Ishikawa (cell line): ENCODE data around the gene MYL6B.

Experiments
- CEBPB ChIP-seq: IDR thresholded peaks from 2 replicates; pipeline ENCODE4 v1.6.1; 2012
- CREB1 ChIP-seq: IDR thresholded peaks from 2 replicates; pipeline ENCODE4 v1.6.1; 2012; ENCODE audit warnings: low read depth
- EGR1 ChIP-seq: IDR thresholded peaks from 2 replicates; pipeline ENCODE4 v1.6.1; 2012
- EP300 ChIP-seq: IDR thresholded peaks from 2 replicates; pipeline ENCODE4 v1.6.1; 2012; ENCODE audit warnings: borderline replicate concordance
- FOXM1 ChIP-seq: IDR thresholded peaks from 2 replicates; pipeline ENCODE4 v1.6.1; 2012; ENCODE audit warnings: low read depth, borderline replicate concordance
- NFIC ChIP-seq: IDR thresholded peaks from 2 replicates; pipeline ENCODE4 v1.6.1; 2012
- RAD21 ChIP-seq: IDR thresholded peaks from 2 replicates; pipeline ENCODE4 v1.6.1; 2012; ENCODE audit warnings: low read depth
- TAF1 ChIP-seq: IDR thresholded peaks from 2 replicates; pipeline ENCODE4 v1.6.1; 2012; ENCODE audit warnings: low read depth, mild to moderate bottlenecking
- TCF12 ChIP-seq: IDR thresholded peaks from 2 replicates; pipeline ENCODE4 v1.6.1; 2012; ENCODE audit warnings: low read depth
- TEAD4 ChIP-seq: IDR thresholded peaks from 2 replicates; pipeline ENCODE4 v1.6.1; 2012
- YY1 ChIP-seq: IDR thresholded peaks from 2 replicates; pipeline ENCODE4 v1.6.1; 2012; ENCODE audit warnings: low read depth
- ZBTB7A ChIP-seq: IDR thresholded peaks from 2 replicates; pipeline ENCODE4 v1.6.1; 2012; ENCODE audit warnings: low read depth
- TF ChIP-seq, protein P1 (sequence below): IDR thresholded peaks from 2 replicates; pipeline ENCODE4 v1.6.1; 2012; ENCODE audit warnings: low read depth, mild to moderate bottlenecking
- TF ChIP-seq, protein P2 (sequence below): IDR thresholded peaks from 2 replicates; pipeline ENCODE4 v1.6.1; 2012
- TF ChIP-seq, protein P3 (sequence below): IDR thresholded peaks from 2 replicates; pipeline ENCODE4 v1.6.1; 2012

MYL6B gene

DNA sequence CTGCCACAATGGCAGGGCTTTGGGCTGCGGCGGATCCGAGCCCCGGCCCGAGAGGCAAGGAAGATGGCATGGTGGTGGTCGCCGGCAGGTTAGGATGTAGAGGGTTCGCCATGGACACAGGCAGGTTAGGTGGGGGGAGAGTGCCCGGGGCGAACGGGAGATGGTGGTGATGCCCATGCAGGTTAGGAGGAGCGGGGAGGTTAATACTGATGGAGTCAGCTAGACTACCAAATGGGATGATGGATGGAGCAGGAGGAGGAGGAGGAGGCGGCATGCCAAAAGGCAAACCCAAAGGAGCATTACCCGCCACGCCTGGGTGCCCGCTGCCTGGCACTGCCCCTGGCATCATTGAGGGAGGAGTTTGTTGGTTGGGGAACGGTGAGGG, 11.9 kb downstream of the MYL6B start:
- no peak for TF ChIP-seq FOXM1
- no peak for TF ChIP-seq NFIC
- TF ChIP-seq TEAD4 = no peak
- no peak for TF ChIP-seq RAD21
- TF ChIP-seq ZBTB7A = no peak
- no peak for TF ChIP-seq EGR1
- TF ChIP-seq, protein P1, sequence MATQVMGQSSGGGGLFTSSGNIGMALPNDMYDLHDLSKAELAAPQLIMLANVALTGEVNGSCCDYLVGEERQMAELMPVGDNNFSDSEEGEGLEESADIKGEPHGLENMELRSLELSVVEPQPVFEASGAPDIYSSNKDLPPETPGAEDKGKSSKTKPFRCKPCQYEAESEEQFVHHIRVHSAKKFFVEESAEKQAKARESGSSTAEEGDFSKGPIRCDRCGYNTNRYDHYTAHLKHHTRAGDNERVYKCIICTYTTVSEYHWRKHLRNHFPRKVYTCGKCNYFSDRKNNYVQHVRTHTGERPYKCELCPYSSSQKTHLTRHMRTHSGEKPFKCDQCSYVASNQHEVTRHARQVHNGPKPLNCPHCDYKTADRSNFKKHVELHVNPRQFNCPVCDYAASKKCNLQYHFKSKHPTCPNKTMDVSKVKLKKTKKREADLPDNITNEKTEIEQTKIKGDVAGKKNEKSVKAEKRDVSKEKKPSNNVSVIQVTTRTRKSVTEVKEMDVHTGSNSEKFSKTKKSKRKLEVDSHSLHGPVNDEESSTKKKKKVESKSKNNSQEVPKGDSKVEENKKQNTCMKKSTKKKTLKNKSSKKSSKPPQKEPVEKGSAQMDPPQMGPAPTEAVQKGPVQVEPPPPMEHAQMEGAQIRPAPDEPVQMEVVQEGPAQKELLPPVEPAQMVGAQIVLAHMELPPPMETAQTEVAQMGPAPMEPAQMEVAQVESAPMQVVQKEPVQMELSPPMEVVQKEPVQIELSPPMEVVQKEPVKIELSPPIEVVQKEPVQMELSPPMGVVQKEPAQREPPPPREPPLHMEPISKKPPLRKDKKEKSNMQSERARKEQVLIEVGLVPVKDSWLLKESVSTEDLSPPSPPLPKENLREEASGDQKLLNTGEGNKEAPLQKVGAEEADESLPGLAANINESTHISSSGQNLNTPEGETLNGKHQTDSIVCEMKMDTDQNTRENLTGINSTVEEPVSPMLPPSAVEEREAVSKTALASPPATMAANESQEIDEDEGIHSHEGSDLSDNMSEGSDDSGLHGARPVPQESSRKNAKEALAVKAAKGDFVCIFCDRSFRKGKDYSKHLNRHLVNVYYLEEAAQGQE = no peak
- TF ChIP-seq, protein P2, sequence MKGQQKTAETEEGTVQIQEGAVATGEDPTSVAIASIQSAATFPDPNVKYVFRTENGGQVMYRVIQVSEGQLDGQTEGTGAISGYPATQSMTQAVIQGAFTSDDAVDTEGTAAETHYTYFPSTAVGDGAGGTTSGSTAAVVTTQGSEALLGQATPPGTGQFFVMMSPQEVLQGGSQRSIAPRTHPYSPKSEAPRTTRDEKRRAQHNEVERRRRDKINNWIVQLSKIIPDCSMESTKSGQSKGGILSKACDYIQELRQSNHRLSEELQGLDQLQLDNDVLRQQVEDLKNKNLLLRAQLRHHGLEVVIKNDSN = no peak
- TF ChIP-seq TAF1 = no peak
- no peak for TF ChIP-seq YY1
- TF ChIP-seq, protein P3, sequence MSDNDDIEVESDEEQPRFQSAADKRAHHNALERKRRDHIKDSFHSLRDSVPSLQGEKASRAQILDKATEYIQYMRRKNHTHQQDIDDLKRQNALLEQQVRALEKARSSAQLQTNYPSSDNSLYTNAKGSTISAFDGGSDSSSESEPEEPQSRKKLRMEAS = no peak
- no peak for TF ChIP-seq CREB1

DNA sequence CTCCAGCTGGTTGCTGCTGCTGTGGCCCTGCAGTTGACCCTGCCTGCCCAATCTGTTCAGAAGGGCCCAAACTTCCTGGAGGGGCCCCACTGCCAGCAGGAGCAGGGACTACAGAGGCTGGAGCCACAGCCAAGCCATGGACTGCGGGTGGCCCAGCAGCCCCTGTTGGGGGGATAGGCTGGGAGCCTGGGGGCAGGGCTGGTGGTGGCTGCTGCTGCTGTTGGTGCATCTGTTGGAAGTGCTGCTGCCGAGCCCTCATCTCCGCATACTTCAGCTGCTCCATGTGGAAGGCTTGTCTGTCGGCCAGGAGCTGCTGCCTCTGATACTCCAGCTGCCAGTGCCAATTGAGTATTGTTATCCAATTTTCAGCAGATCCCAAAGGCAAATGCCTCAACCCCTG, 13.0 kb downstream of the MYL6B start:
- TF ChIP-seq CREB1 (no peak), RAD21 (no peak), TCF12 (no peak), EP300 (no peak), FOXM1 (no peak), TAF1 (no peak), CEBPB (no peak), EGR1 (no peak), TEAD4 (no peak), NFIC (no peak), YY1 (no peak)
- TF ChIP-seq, protein P2 = no peak
- TF ChIP-seq, protein P1 = no peak

- TF ChIP-seq RAD21 (no peak), NFIC (no peak), TEAD4 (no peak), EP300 (no peak), ZBTB7A (no peak), TAF1 (no peak), FOXM1 (no peak), EGR1 (no peak), TCF12 (no peak)
- TF ChIP-seq, protein P3 = no peak
- TF ChIP-seq, protein P1 = no peak
Measured at GRCh38 chr12:56169229-56169759, 16.9 kb downstream of the MYL6B start.

DNA sequence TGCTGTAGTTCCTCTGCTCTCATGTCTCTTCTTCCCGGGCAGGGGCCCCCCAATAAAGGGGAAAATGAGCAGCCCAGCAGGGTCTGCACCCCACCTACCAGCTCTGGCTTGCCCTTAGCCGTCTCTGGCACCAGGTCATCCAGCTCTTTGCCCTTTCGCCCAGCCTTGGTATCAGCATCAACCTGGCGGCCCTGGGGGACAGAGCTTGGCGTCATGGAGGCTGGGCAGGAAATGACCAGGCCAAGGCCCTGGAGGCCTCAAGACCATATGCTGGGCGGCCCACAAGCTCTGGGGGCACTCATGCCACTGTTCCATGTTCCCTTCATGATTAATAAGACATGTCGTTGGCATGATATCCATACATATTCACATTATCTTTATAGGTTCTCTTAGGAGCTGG, 20.5 kb downstream of the MYL6B start:
- TF ChIP-seq ZBTB7A = no peak
- TF ChIP-seq TCF12 = no peak
- TF ChIP-seq, protein P3 = no peak
- no peak for TF ChIP-seq CEBPB
- TF ChIP-seq EGR1 = no peak
- TF ChIP-seq, protein P2 = no peak
